NCI-H226 (cell line): ENCODE data around the gene CD3G.

Experiments used
- DNase-seq: peaks from one replicate; pipeline ENCODE4 v3.0.0-alpha.2; 2015

The CD3G gene

DNA sequence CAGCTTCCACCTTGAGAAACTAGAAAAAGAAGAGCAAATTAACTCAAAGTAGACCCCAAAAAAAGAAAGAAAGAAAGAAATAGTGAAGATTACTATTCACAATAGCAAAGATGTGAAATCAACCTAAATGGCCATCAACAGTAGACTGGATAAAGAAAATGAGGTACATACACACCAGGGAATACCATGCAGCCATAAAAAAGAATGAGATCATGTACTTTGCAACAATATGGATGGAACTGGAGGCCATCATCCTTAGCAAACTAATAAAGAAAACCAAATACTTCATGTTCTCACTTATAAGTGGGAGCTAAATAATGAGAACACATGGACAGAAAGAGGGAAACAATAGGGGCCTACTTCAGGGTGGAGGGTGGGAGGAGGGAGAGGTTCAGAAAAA is 15.4 kb upstream of the CD3G start:
- no peak for DNase-seq

DNA sequence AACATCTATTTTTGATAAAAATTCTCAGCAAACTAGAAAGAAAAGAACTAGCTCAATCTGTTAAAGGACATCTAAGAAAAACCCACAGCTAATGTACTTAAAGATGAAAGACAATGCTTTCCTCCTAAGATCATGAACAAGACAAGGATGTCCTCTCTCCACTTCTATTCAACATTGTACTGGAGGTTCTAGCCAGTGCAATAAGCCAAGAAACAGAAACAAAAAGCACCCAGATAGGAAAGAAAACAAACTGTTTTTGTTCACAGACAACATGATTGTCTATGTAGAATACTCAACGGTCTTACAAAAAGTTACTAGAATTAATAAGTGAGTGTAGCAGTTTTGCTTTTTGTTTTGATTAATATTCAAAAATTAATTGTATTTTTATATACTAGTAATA is 9.4 kb upstream of the CD3G start:
- no peak for DNase-seq

- DNase-seq, result no peak
Observed at GRCh38 chr11:118338637-118339061, 5.5 kb upstream of the CD3G start.

DNA sequence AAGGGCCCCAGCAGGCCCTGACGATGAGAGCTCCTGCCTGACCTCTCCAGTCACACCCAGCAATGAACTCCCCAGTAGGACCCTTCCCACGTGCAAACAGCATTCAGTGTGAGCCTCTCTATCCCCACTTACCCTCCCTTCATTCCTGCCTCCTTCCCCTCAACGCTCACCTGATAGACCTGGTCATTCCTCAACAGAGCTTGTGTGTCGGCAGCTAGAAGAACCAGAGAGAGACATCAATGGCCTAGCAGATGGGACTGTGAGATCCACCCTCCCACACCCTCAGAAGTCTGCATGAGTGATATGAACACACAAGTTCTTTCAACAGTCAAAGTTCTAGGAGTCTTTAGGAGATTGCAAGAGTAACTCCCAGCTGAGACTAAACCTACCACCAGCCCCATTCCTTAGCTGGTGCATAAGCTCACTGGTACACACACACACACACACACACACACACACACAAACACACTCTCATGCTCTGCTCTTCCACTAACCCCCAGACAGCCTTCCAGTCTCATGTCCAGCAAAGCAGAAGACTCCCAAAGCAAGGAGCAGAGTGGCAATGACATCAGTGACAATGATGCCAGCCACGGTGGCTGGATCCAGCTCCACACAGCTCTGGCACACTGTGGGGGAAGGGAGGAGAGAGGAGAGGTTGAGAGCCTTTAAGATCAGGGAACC is 4.7 kb upstream of the CD3G start:
- no peak for DNase-seq

- DNase-seq, result no peak
Observed at GRCh38 chr11:118340449-118340848, 3.7 kb upstream of the CD3G start.

- no peak for DNase-seq
Observed at GRCh38 chr11:118341261-118341660, 2.9 kb upstream of the CD3G start.

DNA sequence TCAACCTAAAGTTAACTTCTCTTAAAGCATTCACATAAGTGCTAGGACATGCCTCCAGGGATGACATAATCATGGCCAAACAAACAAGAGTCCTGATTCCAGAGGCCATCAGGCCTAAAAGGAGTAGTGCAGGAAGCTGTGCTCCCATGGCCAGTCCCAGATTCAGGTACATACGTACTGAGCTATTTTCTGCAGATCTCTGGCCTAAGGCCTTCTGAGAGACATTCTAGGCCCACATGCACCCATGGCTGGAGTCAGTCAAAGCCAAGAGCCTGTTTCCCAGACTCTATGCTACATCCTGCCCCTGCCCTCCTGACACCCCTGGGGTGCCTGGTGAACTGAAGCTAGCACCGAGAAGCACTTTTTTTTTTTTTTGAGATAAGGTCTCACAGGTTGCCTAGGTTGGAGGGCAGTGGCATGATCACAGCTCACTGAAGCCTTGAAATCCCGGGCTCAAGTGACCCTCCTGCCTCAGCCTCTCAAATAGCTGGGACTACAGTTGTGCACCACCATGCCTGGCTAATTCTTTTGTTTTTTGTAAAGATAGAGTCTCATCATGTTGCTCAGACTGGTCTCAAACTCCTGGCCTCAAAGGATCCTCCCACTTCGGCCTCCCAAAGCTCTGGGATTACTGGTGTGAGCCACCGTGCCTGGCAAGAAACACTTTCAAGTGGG is 2.2 kb upstream of the CD3G start:
- DNase-seq, result no peak

DNA sequence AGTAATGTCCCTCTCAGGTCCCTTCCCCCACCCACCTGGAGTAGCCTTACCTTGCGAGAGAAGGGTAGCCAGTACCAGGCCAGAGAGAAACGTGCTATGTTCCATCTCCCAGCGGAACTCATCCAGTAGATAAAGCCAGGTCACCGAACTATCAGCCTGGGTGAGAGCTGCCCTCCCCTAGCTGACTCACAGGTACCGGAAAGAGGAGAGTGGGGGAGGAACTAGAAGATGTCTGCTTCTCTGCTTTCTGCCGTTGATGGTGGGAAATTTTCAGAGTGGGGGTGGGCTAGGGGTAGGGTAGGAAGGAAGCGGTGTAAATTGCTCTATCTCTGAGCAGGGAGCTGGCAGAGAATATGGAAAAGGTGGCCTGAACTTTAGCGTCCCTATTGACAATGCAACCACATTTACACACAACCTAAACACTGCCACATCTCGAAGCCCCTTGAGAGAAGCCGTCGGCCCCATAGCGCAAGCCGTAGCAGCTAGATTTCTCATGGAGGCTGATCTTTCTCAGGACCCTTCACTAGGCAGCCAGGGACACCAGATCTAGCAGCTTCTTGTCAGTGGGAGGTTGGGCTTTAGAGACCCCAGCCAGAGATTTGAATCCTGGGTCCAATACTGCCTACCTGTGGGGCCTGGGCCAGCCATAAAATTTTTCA is 1.5 kb upstream of the CD3G start, which contains the start of gene CD3D:
Gene CD3D (minus strand): TSS at position 203 of the 659 bp plus-strand sequence. CDS start 98 bp downstream, at position 105.
- peak; percentile 18 for DNase-seq

GRCh38 chr11:118343248-118343647 is 896 bp upstream of the CD3G start:
- DNase-seq, result no peak

GRCh38 chr11:118349475-118349874 is 5.3 kb downstream of the CD3G start:
- DNase-seq, result no peak

DNA sequence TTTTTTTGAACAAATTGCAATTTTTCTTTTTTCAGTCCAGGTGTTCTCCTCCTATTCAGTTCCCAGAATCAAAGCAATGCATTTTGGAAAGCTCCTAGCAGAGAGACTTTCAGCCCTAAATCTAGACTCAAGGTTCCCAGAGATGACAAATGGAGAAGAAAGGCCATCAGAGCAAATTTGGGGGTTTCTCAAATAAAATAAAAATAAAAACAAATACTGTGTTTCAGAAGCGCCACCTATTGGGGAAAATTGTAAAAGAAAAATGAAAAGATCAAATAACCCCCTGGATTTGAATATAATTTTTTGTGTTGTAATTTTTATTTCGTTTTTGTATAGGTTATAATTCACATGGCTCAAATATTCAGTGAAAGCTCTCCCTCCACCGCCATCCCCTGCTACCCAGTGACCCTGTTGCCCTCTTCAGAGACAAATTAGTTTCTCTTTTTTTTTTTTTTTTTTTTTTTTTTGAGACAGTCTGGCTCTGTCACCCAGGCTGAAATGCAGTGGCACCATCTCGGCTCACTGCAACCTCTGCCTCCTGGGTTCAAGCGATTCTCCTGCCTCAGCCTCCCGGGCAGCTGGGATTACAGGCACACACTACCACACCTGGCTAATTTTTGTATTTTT is 9.1 kb downstream of the CD3G start:
- DNase-seq, result no peak

- no peak for DNase-seq
Observed at GRCh38 chr11:118358071-118358470, 13.9 kb downstream of the CD3G start.

- peak; percentile 81 for DNase-seq
Observed at GRCh38 chr11:118359295-118359958, 15.3 kb downstream of the CD3G start, which contains the start of gene UBE4A. Gene UBE4A (plus strand): TSS chr11:118359600. CDS start chr11:118365081, 5,481 bp downstream.

DNA sequence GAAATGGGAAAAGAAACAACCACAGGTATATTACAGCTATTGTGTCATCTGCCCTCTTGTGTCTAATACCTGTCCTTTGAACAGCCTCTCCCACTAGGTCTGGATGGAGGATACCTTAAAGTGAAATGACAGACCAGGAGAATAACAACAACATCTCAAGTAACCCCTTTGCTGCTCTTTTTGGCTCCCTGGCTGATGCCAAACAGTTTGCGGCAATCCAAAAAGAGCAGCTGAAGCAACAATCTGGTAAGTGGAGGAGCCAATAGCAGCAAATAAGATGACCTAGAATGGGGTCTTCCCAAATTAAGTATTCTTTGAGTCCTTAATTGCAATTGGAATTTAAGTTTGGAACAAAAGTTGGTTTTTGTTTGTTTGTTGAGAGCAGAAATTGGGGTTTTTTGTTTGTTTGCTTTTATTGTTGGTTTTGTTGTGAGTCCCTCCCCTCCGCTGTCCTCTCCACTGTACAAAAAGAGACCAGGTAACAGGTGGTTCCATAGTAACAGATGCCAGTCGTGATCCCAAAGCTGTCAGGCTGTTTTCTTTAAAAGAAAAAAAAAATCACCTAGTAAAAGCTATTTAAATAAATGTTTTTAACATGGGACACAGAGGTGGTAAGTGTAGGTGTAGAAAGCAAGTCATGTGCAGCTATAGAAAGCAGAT is 20.9 kb downstream of the CD3G start:
- DNase-seq, result no peak

DNA sequence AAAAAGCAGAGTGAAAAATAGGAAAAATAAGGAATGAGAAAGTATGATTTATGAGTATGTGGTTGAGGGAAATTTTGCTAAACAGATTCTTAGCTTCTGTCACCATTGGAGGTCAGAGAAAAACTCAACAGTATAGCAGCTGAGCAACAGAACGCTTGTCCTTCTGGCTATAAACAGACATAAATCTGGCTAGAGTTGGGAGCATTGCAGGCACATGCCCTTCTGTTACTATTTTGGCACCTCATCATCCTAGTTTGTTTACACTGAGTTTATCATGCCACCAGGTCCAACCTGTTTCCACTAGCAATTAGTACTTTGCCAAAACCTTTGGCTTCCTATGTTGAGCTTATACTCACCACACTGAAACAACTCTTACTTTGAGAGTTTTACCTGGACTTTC is 22.1 kb downstream of the CD3G start:
- no peak for DNase-seq

- no peak for DNase-seq
Observed at GRCh38 chr11:118370774-118371173, 26.6 kb downstream of the CD3G start.

DNA sequence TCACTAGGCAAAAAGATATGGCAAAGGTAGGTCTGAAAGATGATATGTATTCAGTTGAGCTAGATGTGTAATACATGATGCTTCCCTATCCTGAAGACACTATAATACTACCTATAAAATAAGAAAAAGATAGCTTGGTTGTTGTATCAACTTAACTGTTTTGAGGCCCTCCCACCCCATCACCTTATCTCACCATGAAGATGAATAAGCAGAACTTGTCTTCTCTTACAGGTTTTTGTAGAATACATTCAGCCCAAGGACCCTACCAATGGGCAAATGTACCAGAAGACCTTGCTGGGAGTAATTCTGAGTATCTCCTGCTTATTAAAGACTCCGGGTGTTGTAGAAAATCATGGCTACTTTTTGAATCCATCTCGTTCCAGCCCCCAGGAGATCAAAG is 29.1 kb downstream of the CD3G start:
- DNase-seq, result no peak

GRCh38 chr11:118373871-118374270 is 29.7 kb downstream of the CD3G start:
- DNase-seq, result no peak

- DNase-seq, result no peak
Observed at GRCh38 chr11:118374729-118375128, 30.6 kb downstream of the CD3G start.

- no peak for DNase-seq
Observed at GRCh38 chr11:118375978-118376377, 31.8 kb downstream of the CD3G start.

DNA sequence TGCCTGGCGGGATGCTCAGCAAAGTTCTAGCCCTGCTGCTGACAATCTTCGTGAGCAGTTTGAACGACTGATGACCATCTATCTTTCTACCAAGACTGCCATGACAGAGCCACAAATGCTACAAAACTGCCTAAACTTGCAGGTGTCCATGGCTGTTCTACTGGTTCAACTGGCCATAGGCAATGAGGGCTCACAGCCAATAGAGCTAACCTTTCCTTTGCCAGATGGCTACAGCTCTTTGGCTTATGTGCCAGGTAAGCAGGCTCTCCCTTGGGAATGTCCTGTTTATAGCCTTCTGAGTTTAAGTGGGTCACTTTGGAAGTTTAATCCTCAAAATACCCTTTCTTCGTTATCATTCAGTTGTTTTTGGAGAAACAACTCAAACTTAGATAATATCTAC is 35.4 kb downstream of the CD3G start:
- DNase-seq, result no peak

GRCh38 chr11:118380571-118380970 is 36.4 kb downstream of the CD3G start:
- no peak for DNase-seq
